SK-N-SH (cell line): ENCODE data around the gene GASK1A. TPM values are rescaled to one million over a fixed set of nuclear protein-coding genes. Genes with fewer than 3 reads are reported as not detected.

Experiments used
- CTCF ChIA-PET: fragments of 300-600, 350-600 bp; formaldehyde crosslinking; extraction: SDS; loops from one replicate; lab custom pipeline; 2021; lab: Yijun Ruan, JAX
- POLR2A ChIA-PET: fragments of 350-600 bp; sonication (Branson Sonifier 250); formaldehyde crosslinking; extraction: SDS; loops from one replicate; lab custom pipeline; 2020; ENCODE audit warnings: antibody characterized with exemption, inconsistent platforms; lab: Yijun Ruan, JAX
- DNase-seq: peaks from one replicate; pipeline ENCODE4 v3.0.0; 2012
- H2AFZ ChIP-seq: fragments of 200-600 bp; sonication (generic); 2 replicates; pipeline ENCODE4 v1.8.1; 2016; ENCODE audit warnings: antibody characterized with exemption, mild to moderate bottlenecking, low read depth
- H3F3A ChIP-seq: fragments of 200-600 bp; sonication (generic); replicated peaks from 2 replicates; pipeline ENCODE3; 2016; ENCODE audit warnings: antibody characterized with exemption, mild to moderate bottlenecking; ENCODE audit not compliant: insufficient read depth
- H3K27ac ChIP-seq, 2 experiments: fragments of 200-500 bp in 1 of 2; fragments of 200-600 bp in 1 of 2; sonication (Bioruptor generic) in 1 of 2; sonication (generic), shearing (Covaris generic) in 1 of 2; 2 replicates each; pipeline versions ENCODE4 v1.5.1 to v1.6.1; 2014 to 2016; ENCODE audit warnings: low read depth in 2 of 2, inconsistent platforms in 1 of 2, low read length in 1 of 2, mild to moderate bottlenecking in 1 of 2, mixed read lengths in 1 of 2
- H3K27me3 ChIP-seq: fragments of 200-600 bp; sonication (generic), shearing (Covaris generic); 2 replicates; pipeline ENCODE4 v1.6.1; 2016; ENCODE audit warnings: mixed run types; ENCODE audit not compliant: insufficient read depth
- H3K36me3 ChIP-seq, 2 experiments: fragments of 200-500 bp in 1 of 2; fragments of 200-600 bp in 1 of 2; sonication (Bioruptor generic) in 1 of 2; sonication (generic) in 1 of 2; replicated peaks in 1 of 2; 2 replicates each; pipeline versions ENCODE3 to v1.5.1; 2014 to 2016; ENCODE audit warnings: low read length in 1 of 2, mild to moderate bottlenecking in 1 of 2; ENCODE audit not compliant: insufficient read depth in 2 of 2, control insufficient read depth in 1 of 2
- H3K4me1 ChIP-seq, 2 experiments: fragments of 200-500 bp in 1 of 2; fragments of 200-600 bp in 1 of 2; sonication (Bioruptor generic) in 1 of 2; sonication (generic), shearing (Covaris generic) in 1 of 2; 2 replicates each; pipeline versions ENCODE4 v1.5.1 to v1.6.1; 2014 to 2016; ENCODE audit warnings: low read depth in 1 of 2, low read length in 1 of 2, mixed run types in 1 of 2; ENCODE audit not compliant: insufficient read depth in 2 of 2, control insufficient read depth in 1 of 2
- H3K4me2 ChIP-seq: fragments of 200-600 bp; sonication (generic), shearing (Covaris generic); 2 replicates; pipeline ENCODE4 v1.6.1; 2017; ENCODE audit warnings: mixed run types
- H3K4me3 ChIP-seq, 2 experiments: fragments of 200-500 bp in 1 of 2; fragments of 200-600 bp in 1 of 2; sonication (Bioruptor generic) in 1 of 2; sonication (generic), shearing (Covaris generic) in 1 of 2; 2 replicates each; pipeline versions ENCODE4 v1.5.1 to v1.8.1; 2014 to 2016; ENCODE audit warnings: low read depth in 2 of 2, inconsistent platforms in 1 of 2, low read length in 1 of 2, mild to moderate bottlenecking in 1 of 2, mixed read lengths in 1 of 2, moderate library complexity in 1 of 2
- H3K79me2 ChIP-seq: fragments of 200-600 bp; sonication (generic); 2 replicates; pipeline ENCODE4 v1.8.1; 2017; ENCODE audit warnings: mild to moderate bottlenecking; ENCODE audit not compliant: insufficient read depth
- H3K9ac ChIP-seq: fragments of 200-600 bp; sonication (generic); 2 replicates; pipeline ENCODE4 v1.6.1; 2017; ENCODE audit warnings: mixed run types
- H3K9me2 ChIP-seq: fragments of 200-600 bp; sonication (generic); 2 replicates; pipeline ENCODE4 v1.6.1; 2017; ENCODE audit warnings: mixed run types
- H3K9me3 ChIP-seq: fragments of 200-600 bp; sonication (generic); 2 replicates; pipeline ENCODE4 v1.6.1; 2017; ENCODE audit warnings: mixed run types, mild to moderate bottlenecking, moderate library complexity
- H4K20me1 ChIP-seq: fragments of 200-600 bp; sonication (generic); 2 replicates; pipeline ENCODE4 v1.6.1; 2017; ENCODE audit warnings: mild to moderate bottlenecking, mixed run types; ENCODE audit not compliant: insufficient read depth
- ELF1 ChIP-seq: IDR thresholded peaks from 2 replicates; pipeline ENCODE4 v1.4.0; 2012
- FOXJ3 ChIP-seq: sonication (generic); formaldehyde crosslinking; IDR thresholded peaks from 2 replicates; pipeline ENCODE4 v1.5.1; 2020; ENCODE audit warnings: mild to moderate bottlenecking, missing genetic modification reagents
- GATA2 ChIP-seq: sonication (generic); formaldehyde crosslinking; IDR thresholded peaks from 2 replicates; pipeline ENCODE4 v1.5.0; 2020; ENCODE audit warnings: mild to moderate bottlenecking, missing genetic modification reagents
- JUND ChIP-seq: IDR thresholded peaks from 2 replicates; pipeline ENCODE4 v1.4.0; 2012
- RCOR1 ChIP-seq: fragments of 150-350 bp; IDR thresholded peaks from 2 replicates; pipeline ENCODE4 v1.6.1; 2017; ENCODE audit warnings: antibody characterized with exemption, low read length
- SIN3A ChIP-seq: IDR thresholded peaks from 2 replicates; pipeline ENCODE4 v1.6.1; 2012; ENCODE audit warnings: low read depth, mild to moderate bottlenecking, low read length, moderate library complexity, borderline replicate concordance
- TAF1 ChIP-seq: IDR thresholded peaks from 2 replicates; pipeline ENCODE4 v1.6.1; 2012; ENCODE audit warnings: low read depth, mild to moderate bottlenecking, low read length, moderate library complexity, borderline replicate concordance
- YY1 ChIP-seq: IDR thresholded peaks from 2 replicates; pipeline ENCODE4 v1.4.0; 2012; ENCODE audit warnings: low read depth, mild to moderate bottlenecking
- WGBS: methylation state at CpG from one replicate; pipeline ENCODE4 v1.1.6; 2017; ENCODE audit warnings: low lambda C conversion rate; 5-methylcytosine and 5-hydroxymethylcytosine counted together
- polyA plus RNA-seq, 3 experiments: library from polyadenylated mRNA; depleted of rRNA; stranded (reverse); fragments of >200 nt; gene quantifications; 2 replicates each; pipeline ENCODE4 v1.2.3, GENCODE V29; 2012
- TF ChIP-seq, protein P1 (sequence below): IDR thresholded peaks from 2 replicates; pipeline ENCODE4 v1.4.0; 2012; ENCODE audit warnings: low read depth, borderline replicate concordance
- TF ChIP-seq, protein P2 (sequence below): fragments of 150-350 bp; IDR thresholded peaks from 2 replicates; pipeline ENCODE4 v1.6.1; 2017; ENCODE audit warnings: antibody characterized with exemption, low read length, low read depth, borderline replicate concordance
- TF ChIP-seq, protein P3 (sequence below): fragments of 150-350 bp; IDR thresholded peaks from 2 replicates; pipeline ENCODE4 v1.6.1; 2016; ENCODE audit warnings: mild to moderate bottlenecking, low read depth, low read length
- TF ChIP-seq, protein P4 (sequence below): IDR thresholded peaks from 2 replicates; pipeline ENCODE4; 2012
- TF ChIP-seq, protein P5 (sequence below): IDR thresholded peaks from 2 replicates; pipeline ENCODE4 v1.4.0; 2012; ENCODE audit warnings: low read depth
- TF ChIP-seq, protein P6 (sequence below): IDR thresholded peaks from 2 replicates; pipeline ENCODE4 v1.6.1; 2012; ENCODE audit warnings: mild to moderate bottlenecking, low read depth, low read length, moderate library complexity

The GASK1A gene
- polyA plus RNA-seq, 1 of the 3 experiments (the other 2 are of a cell fraction), result not detected

DNA sequence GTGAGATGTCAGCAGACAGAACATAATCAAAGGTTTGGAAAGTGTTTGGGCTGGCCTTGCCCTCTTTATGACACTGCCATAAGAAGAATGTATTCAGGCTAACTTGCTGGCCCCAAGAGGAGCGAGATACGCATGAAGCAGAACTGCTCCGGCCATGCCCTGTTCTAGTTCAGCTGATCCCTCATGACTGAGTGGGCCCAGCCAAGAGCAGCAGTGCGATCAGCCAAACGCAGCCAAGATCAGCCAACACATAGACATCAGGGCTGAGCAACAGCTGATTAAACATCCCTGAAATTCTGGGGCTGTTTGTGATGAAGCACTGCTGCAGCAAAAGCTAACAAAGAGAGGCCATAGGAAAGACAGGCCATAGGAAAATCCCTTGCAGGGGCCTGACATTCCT lies 102.7 kb downstream of the GASK1A start:
- ChIA-PET CTCF (interaction anchor here (1.3 kb wide), 1 partner anchor 10 kb away, joined by 3 read pairs; no protein-coding TSS in a partner anchor), POLR2A (no interaction called here)
- no peak for TF ChIP-seq ELF1
- TF ChIP-seq RCOR1, result no peak
- TF ChIP-seq JUND, result no peak
- TF ChIP-seq YY1, result no peak
- TF ChIP-seq, protein P1, sequence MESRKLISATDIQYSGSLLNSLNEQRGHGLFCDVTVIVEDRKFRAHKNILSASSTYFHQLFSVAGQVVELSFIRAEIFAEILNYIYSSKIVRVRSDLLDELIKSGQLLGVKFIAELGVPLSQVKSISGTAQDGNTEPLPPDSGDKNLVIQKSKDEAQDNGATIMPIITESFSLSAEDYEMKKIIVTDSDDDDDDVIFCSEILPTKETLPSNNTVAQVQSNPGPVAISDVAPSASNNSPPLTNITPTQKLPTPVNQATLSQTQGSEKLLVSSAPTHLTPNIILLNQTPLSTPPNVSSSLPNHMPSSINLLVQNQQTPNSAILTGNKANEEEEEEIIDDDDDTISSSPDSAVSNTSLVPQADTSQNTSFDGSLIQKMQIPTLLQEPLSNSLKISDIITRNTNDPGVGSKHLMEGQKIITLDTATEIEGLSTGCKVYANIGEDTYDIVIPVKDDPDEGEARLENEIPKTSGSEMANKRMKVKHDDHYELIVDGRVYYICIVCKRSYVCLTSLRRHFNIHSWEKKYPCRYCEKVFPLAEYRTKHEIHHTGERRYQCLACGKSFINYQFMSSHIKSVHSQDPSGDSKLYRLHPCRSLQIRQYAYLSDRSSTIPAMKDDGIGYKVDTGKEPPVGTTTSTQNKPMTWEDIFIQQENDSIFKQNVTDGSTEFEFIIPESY, result no peak
- TF ChIP-seq, protein P2, sequence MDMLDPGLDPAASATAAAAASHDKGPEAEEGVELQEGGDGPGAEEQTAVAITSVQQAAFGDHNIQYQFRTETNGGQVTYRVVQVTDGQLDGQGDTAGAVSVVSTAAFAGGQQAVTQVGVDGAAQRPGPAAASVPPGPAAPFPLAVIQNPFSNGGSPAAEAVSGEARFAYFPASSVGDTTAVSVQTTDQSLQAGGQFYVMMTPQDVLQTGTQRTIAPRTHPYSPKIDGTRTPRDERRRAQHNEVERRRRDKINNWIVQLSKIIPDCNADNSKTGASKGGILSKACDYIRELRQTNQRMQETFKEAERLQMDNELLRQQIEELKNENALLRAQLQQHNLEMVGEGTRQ, result no peak
- TF ChIP-seq, protein P3, sequence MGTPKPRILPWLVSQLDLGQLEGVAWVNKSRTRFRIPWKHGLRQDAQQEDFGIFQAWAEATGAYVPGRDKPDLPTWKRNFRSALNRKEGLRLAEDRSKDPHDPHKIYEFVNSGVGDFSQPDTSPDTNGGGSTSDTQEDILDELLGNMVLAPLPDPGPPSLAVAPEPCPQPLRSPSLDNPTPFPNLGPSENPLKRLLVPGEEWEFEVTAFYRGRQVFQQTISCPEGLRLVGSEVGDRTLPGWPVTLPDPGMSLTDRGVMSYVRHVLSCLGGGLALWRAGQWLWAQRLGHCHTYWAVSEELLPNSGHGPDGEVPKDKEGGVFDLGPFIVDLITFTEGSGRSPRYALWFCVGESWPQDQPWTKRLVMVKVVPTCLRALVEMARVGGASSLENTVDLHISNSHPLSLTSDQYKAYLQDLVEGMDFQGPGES, result no peak
- TF ChIP-seq, protein P4, sequence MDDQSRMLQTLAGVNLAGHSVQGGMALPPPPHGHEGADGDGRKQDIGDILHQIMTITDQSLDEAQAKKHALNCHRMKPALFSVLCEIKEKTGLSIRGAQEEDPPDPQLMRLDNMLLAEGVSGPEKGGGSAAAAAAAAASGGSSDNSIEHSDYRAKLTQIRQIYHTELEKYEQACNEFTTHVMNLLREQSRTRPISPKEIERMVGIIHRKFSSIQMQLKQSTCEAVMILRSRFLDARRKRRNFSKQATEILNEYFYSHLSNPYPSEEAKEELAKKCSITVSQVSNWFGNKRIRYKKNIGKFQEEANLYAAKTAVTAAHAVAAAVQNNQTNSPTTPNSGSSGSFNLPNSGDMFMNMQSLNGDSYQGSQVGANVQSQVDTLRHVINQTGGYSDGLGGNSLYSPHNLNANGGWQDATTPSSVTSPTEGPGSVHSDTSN, result no peak
- TF ChIP-seq TAF1, result no peak
- TF ChIP-seq SIN3A, result no peak
- no peak for TF ChIP-seq FOXJ3 (CRISPR knock-in tag)
- TF ChIP-seq, protein P5, sequence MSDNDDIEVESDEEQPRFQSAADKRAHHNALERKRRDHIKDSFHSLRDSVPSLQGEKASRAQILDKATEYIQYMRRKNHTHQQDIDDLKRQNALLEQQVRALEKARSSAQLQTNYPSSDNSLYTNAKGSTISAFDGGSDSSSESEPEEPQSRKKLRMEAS, result no peak
- TF ChIP-seq, protein P6, sequence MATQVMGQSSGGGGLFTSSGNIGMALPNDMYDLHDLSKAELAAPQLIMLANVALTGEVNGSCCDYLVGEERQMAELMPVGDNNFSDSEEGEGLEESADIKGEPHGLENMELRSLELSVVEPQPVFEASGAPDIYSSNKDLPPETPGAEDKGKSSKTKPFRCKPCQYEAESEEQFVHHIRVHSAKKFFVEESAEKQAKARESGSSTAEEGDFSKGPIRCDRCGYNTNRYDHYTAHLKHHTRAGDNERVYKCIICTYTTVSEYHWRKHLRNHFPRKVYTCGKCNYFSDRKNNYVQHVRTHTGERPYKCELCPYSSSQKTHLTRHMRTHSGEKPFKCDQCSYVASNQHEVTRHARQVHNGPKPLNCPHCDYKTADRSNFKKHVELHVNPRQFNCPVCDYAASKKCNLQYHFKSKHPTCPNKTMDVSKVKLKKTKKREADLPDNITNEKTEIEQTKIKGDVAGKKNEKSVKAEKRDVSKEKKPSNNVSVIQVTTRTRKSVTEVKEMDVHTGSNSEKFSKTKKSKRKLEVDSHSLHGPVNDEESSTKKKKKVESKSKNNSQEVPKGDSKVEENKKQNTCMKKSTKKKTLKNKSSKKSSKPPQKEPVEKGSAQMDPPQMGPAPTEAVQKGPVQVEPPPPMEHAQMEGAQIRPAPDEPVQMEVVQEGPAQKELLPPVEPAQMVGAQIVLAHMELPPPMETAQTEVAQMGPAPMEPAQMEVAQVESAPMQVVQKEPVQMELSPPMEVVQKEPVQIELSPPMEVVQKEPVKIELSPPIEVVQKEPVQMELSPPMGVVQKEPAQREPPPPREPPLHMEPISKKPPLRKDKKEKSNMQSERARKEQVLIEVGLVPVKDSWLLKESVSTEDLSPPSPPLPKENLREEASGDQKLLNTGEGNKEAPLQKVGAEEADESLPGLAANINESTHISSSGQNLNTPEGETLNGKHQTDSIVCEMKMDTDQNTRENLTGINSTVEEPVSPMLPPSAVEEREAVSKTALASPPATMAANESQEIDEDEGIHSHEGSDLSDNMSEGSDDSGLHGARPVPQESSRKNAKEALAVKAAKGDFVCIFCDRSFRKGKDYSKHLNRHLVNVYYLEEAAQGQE, result no peak
- no peak for TF ChIP-seq GATA2 (CRISPR knock-in tag)
- no peaks in the 10 kb centered on the region for H3K9me2 ChIP-seq
- H3K27me3 ChIP-seq, result no peaks in the 10 kb centered on the region
- no peaks in the 10 kb centered on the region for H3K79me2 ChIP-seq
- no peaks in the 10 kb centered on the region for H3F3A ChIP-seq
- H2AFZ ChIP-seq, result no peak overlapping the region
- no peak overlapping the region for H3K9ac ChIP-seq
- H3K4me2 ChIP-seq, result no peak overlapping the region
- WGBS, result 97% methylated on average over 5 of the region's 5 CpGs
- H3K4me3 ChIP-seq, result no peak overlapping the region
- H3K27ac ChIP-seq, result no peak overlapping the region
- no peaks in the 10 kb centered on the region for H3K9me3 ChIP-seq
- no peaks in the 10 kb centered on the region for H3K36me3 ChIP-seq
- peaks cover under 1 to 4% of the 10 kb centered on the region in 2 experiments; a peak in 1 of 4 replicates for H3K4me1 ChIP-seq
- no peaks in the 10 kb centered on the region for H4K20me1 ChIP-seq
- DNase-seq, result no peak
